A673 (cell line): ENCODE measurements around the gene TENM3.

Source experiments
- EZH2 ChIP-seq: fragments of 200-600 bp; sonication (generic); IDR thresholded peaks from 2 replicates; pipeline ENCODE4 v1.6.1; 2017; ENCODE audit warnings: borderline replicate concordance, low read depth, mild to moderate bottlenecking, mixed read lengths, antibody characterized with exemption, low read length; ENCODE audit not compliant: poor library complexity, severe bottlenecking
- TF ChIP-seq, protein P1 (sequence below): fragments of 300-800, 200-600 bp; sonication (generic); conservative IDR thresholded peaks from 2 replicates; pipeline ENCODE4 v1.5.1; 2017; ENCODE audit warnings: low read depth, mild to moderate bottlenecking, antibody characterized with exemption, low read length, moderate library complexity, mixed read lengths

DNA sequence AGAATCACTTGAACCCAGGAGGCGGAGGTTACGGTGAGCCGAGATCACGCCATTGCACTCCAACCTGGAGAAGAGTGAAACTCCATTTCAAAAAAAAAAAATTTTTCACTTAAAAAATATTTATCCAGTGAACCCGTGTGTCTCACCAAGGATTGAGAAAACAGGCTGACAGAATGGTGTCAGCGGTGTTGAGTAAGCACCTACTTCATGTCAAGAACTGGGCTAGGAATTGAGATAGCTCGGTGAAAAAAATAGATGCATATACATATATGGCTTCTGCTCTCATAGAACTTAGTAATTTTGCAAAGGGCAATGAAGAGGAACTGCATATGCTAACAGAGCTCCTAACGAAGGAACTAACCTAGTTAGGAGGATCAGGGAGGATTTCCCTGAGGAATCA, 297.3 kb downstream of the TENM3 start:
- TF ChIP-seq, protein P1, sequence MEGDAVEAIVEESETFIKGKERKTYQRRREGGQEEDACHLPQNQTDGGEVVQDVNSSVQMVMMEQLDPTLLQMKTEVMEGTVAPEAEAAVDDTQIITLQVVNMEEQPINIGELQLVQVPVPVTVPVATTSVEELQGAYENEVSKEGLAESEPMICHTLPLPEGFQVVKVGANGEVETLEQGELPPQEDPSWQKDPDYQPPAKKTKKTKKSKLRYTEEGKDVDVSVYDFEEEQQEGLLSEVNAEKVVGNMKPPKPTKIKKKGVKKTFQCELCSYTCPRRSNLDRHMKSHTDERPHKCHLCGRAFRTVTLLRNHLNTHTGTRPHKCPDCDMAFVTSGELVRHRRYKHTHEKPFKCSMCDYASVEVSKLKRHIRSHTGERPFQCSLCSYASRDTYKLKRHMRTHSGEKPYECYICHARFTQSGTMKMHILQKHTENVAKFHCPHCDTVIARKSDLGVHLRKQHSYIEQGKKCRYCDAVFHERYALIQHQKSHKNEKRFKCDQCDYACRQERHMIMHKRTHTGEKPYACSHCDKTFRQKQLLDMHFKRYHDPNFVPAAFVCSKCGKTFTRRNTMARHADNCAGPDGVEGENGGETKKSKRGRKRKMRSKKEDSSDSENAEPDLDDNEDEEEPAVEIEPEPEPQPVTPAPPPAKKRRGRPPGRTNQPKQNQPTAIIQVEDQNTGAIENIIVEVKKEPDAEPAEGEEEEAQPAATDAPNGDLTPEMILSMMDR: no peak
- TF ChIP-seq EZH2: no peak
